IMR-90 (cell line): ENCODE data around the gene CCNC. TPM values are rescaled to one million over a fixed set of nuclear protein-coding genes. Genes with fewer than 3 reads are reported as not detected.

Experiments
- ATAC-seq: fragments of 200-7000 bp; cut with Tn5 transposase; 2 replicates; pipeline ENCODE4 v1.9.1; 2020; ENCODE audit warnings: low read depth, mild to moderate bottlenecking, moderate library complexity
- BruUV-seq: library from RNA; stranded (reverse); fragments of 400-500 nt; replicated peaks from 2 replicates; lab custom pipeline; 2021; lab: Mats Ljungman, UMichigan
- CTCF ChIA-PET: fragments of 300-600 bp; formaldehyde crosslinking; extraction: SDS; loops from one replicate; lab custom pipeline; 2021; ENCODE audit warnings: antibody characterized with exemption; lab: Yijun Ruan, JAX
- POLR2A ChIA-PET: fragments of 300-600 bp; sonication (Branson Sonifier 250); formaldehyde crosslinking; loops from one replicate; lab custom pipeline; 2022; ENCODE audit warnings: antibody characterized with exemption; ENCODE audit not compliant: unreplicated experiment; lab: Charles Lee
- DNase-seq: peaks from one replicate; pipeline ENCODE4 v3.0.0; 2013
- H2AFZ ChIP-seq: replicated peaks from 2 replicates; pipeline ENCODE3; 2013; ENCODE audit warnings: low read length, mild to moderate bottlenecking; ENCODE audit not compliant: poor library complexity
- H2AK5ac ChIP-seq: 2 replicates; pipeline ENCODE4 v1.6.1; 2013; ENCODE audit warnings: low read depth, low read length, inconsistent platforms
- H2AK9ac ChIP-seq: replicated peaks from 2 replicates; pipeline ENCODE3; 2013; ENCODE audit warnings: mild to moderate bottlenecking, low read depth, low read length, moderate library complexity; ENCODE audit not compliant: poor library complexity
- H2BK120ac ChIP-seq: 2 replicates; pipeline ENCODE4 v1.6.1; 2013; ENCODE audit warnings: low read depth, low read length, inconsistent platforms
- H2BK15ac ChIP-seq: 3 replicates; pipeline ENCODE4 v1.6.1; 2013; ENCODE audit warnings: low read depth, low read length, inconsistent platforms
- H2BK20ac ChIP-seq: 2 replicates; pipeline ENCODE4 v1.6.1; 2013; ENCODE audit warnings: low read depth, mild to moderate bottlenecking, inconsistent platforms, low read length, moderate library complexity
- H2BK5ac ChIP-seq: 2 replicates; pipeline ENCODE4 v1.6.1; 2013; ENCODE audit warnings: mild to moderate bottlenecking, low read depth, low read length, inconsistent platforms; ENCODE audit not compliant: poor library complexity, severe bottlenecking
- H3K14ac ChIP-seq: replicated peaks from 2 replicates; pipeline ENCODE4 v1.6.1; 2013; ENCODE audit warnings: low read depth, low read length, inconsistent platforms
- H3K18ac ChIP-seq: 2 replicates; pipeline ENCODE4 v1.6.1; 2013; ENCODE audit warnings: low read depth, low read length, control low read depth
- H3K23ac ChIP-seq: 2 replicates; pipeline ENCODE4 v1.6.1; 2013; ENCODE audit warnings: low read depth, low read length, inconsistent platforms
- H3K27ac ChIP-seq: 2 replicates; pipeline ENCODE4 v1.5.1; 2013; ENCODE audit warnings: mild to moderate bottlenecking, control low read depth, low read length; ENCODE audit not compliant: insufficient read depth
- H3K27me3 ChIP-seq: 2 replicates; pipeline ENCODE4 v1.6.1; 2013; ENCODE audit warnings: low read length; ENCODE audit not compliant: control insufficient read depth, insufficient read depth
- H3K36me3 ChIP-seq: 2 replicates; pipeline ENCODE4 v1.6.1; 2013; ENCODE audit warnings: low read length, mixed read lengths; ENCODE audit not compliant: control insufficient read depth, insufficient read depth
- H3K4ac ChIP-seq: 2 replicates; pipeline ENCODE4 v1.6.1; 2013; ENCODE audit warnings: low read depth, low read length, inconsistent platforms
- H3K4me1 ChIP-seq: 2 replicates; pipeline ENCODE4 v1.6.1; 2013; ENCODE audit warnings: low read length, mixed read lengths; ENCODE audit not compliant: control insufficient read depth, insufficient read depth
- H3K4me2 ChIP-seq: 2 replicates; pipeline ENCODE4 v1.6.1; 2013; ENCODE audit warnings: low read depth, mild to moderate bottlenecking, control low read depth, low read length, moderate library complexity
- H3K4me3 ChIP-seq: 2 replicates; pipeline ENCODE4 v1.5.1; 2013; ENCODE audit warnings: low read depth, mild to moderate bottlenecking, control low read depth, low read length, moderate library complexity; ENCODE audit not compliant: insufficient read depth
- H3K56ac ChIP-seq: 2 replicates; pipeline ENCODE4 v1.6.1; 2013; ENCODE audit warnings: low read length, inconsistent platforms; ENCODE audit not compliant: insufficient read depth; ENCODE audit errors: extremely low read depth
- H3K79me1 ChIP-seq, 2 experiments: 2 replicates each; pipeline ENCODE4 v1.6.1; 2013; ENCODE audit warnings: low read length in 2 of 2, inconsistent platforms in 1 of 2, low read depth in 1 of 2
- H3K9ac ChIP-seq: 2 replicates; pipeline ENCODE4 v1.6.1; 2013; ENCODE audit warnings: low read depth, low read length, control low read depth
- H3K9me1 ChIP-seq: 2 replicates; pipeline ENCODE4 v1.6.1; 2013; ENCODE audit warnings: low read length, inconsistent platforms; ENCODE audit not compliant: insufficient read depth
- H3K9me3 ChIP-seq: 2 replicates; pipeline ENCODE4 v1.6.1; 2013; ENCODE audit warnings: low read length; ENCODE audit not compliant: control insufficient read depth, insufficient read depth
- H4K20me1 ChIP-seq: 2 replicates; pipeline ENCODE4 v1.6.1; 2013; ENCODE audit warnings: low read length, inconsistent platforms; ENCODE audit not compliant: insufficient read depth
- H4K5ac ChIP-seq: 2 replicates; pipeline ENCODE4 v1.6.1; 2013; ENCODE audit warnings: mild to moderate bottlenecking, low read depth, low read length, control low read depth
- H4K8ac ChIP-seq, 2 experiments: 2 replicates each; pipeline ENCODE4 v1.6.1; 2013; ENCODE audit warnings: low read depth in 2 of 2, low read length in 2 of 2, control low read depth in 1 of 2, inconsistent platforms in 1 of 2
- H4K91ac ChIP-seq: 2 replicates; pipeline ENCODE4 v1.6.1; 2013; ENCODE audit warnings: low read depth, low read length, inconsistent platforms; ENCODE audit not compliant: insufficient read depth
- BHLHE40 ChIP-seq: fragments of 150-350 bp; IDR thresholded peaks from 2 replicates; pipeline ENCODE4 v1.6.1; 2016; ENCODE audit warnings: mild to moderate bottlenecking, low read depth, low read length
- CEBPB ChIP-seq: IDR thresholded peaks from 2 replicates; pipeline ENCODE4 v1.6.1; 2012; ENCODE audit warnings: low read depth, low read length, improper control_type of control experiment
- CHD1 ChIP-seq: IDR thresholded peaks from 2 replicates; pipeline ENCODE4 v1.6.1; 2012; ENCODE audit warnings: low read depth, low read length, improper control_type of control experiment
- MAZ ChIP-seq: IDR thresholded peaks from 2 replicates; pipeline ENCODE4 v1.6.1; 2012; ENCODE audit warnings: low read depth, mild to moderate bottlenecking, low read length, improper control_type of control experiment, moderate library complexity, borderline replicate concordance
- NFE2L2 ChIP-seq: fragments of 150-350 bp; IDR thresholded peaks from 2 replicates; pipeline ENCODE4 v1.6.1; 2016; ENCODE audit warnings: low read depth, mild to moderate bottlenecking, low read length
- POLR2A ChIP-seq: IDR thresholded peaks from 2 replicates; pipeline ENCODE4 v1.6.1; 2012; ENCODE audit warnings: mild to moderate bottlenecking, low read depth, low read length
- RAD21 ChIP-seq: IDR thresholded peaks from 2 replicates; pipeline ENCODE4 v1.6.1; 2012; ENCODE audit warnings: low read length, improper control_type of control experiment
- RCOR1 ChIP-seq: IDR thresholded peaks from 2 replicates; pipeline ENCODE4 v1.6.1; 2012; ENCODE audit warnings: mild to moderate bottlenecking, low read length, improper control_type of control experiment; ENCODE audit not compliant: insufficient replicate concordance
- RFX5 ChIP-seq: IDR thresholded peaks from 2 replicates; pipeline ENCODE4 v1.8.0; 2012; ENCODE audit warnings: low read depth, mild to moderate bottlenecking, low read length, moderate library complexity
- SMC3 ChIP-seq: fragments of 150-350 bp; IDR thresholded peaks from 2 replicates; pipeline ENCODE4 v1.6.1; 2016; ENCODE audit warnings: low read depth, mild to moderate bottlenecking, antibody characterized with exemption, low read length, moderate library complexity
- WGBS, 2 experiments: methylation state at CpG; one replicate each; pipeline versions ENCODE4 v1.1.5 to v1.1.7; 2013; ENCODE audit warnings: missing lambda C conversion rate in 2 of 2; ENCODE audit not compliant: insufficient read length in 1 of 2; ENCODE audit errors: extremely low coverage in 2 of 2; 5-methylcytosine and 5-hydroxymethylcytosine counted together
- dilution Hi-C: fragments of 300-500 bp; cut with HindIII; formaldehyde crosslinking; loops from one replicate; pipeline ENCODE4 v1.14.3; 2018; ENCODE audit warnings: low sequenced_read_pairs; ENCODE audit not compliant: unreplicated experiment
- in situ Hi-C: fragments of 300-500 bp; cut with MboI; formaldehyde crosslinking; loops from 3 replicates; pipeline ENCODE4 v1.14.3; 2019; ENCODE audit warnings: low sequenced_read_pairs, inconsistent platforms, mixed read lengths
- intact Hi-C: fragments of 100-400 bp; cut with micrococcal nuclease; formaldehyde crosslinking; loops from 2 replicates; pipeline ENCODE4 v1.10.0; 2022
- polyA plus RNA-seq, 3 experiments: library from polyadenylated mRNA; depleted of rRNA; stranded (reverse); fragments of >200 nt; gene quantifications; 2 replicates each; pipeline ENCODE4 v1.2.3, GENCODE V29; 2012; ENCODE audit warnings: low replicate concordance in 1 of 3
- total RNA-seq: library from RNA; depleted of rRNA; stranded (reverse); fragments of >200 nt; gene quantifications from 2 replicates; pipeline ENCODE4 v1.2.3, GENCODE V29; 2012
- TF ChIP-seq, protein P1 (sequence below): fragments of 150-350 bp; IDR thresholded peaks from 2 replicates; pipeline ENCODE4 v1.6.1; 2016; ENCODE audit warnings: low read depth, mild to moderate bottlenecking, low read length, moderate library complexity, borderline replicate concordance

The CCNC gene
- total and polyA plus RNA-seq, 2 of the 4 experiments (the other 2 are of a cell fraction): 30.1 to 95.7 TPM

DNA sequence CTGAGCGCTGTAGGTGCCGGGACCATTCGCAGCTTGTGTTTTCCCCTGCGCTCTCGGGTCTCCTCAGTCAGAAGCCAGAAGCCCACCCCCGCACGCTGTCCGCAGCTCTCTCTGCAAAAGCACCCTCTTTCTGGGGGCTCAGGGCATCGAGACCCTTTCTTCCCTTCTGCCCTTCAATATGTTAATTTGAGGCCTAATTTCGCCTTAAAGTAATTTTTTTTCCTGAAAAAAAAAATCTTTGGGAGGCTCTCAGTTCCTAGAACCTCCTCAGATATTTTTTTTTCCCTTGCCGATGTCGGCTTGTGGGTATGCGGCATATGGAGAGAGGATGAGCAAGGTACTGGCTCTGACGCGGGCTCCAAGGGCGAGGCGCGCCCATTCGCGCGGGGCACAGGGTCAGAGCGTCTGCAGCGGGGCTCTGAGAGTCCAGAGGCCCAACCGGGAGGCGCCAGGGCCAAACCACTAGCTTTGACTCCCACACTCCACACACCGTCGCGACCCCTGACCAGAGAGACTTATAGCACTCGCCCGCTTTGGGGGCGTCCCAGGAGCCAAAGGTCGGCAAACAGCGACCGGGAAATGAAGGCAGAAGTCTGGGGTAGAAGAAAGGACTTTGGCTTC, 39.1 kb upstream of the CCNC start (continued):
- TF ChIP-seq, protein P1, sequence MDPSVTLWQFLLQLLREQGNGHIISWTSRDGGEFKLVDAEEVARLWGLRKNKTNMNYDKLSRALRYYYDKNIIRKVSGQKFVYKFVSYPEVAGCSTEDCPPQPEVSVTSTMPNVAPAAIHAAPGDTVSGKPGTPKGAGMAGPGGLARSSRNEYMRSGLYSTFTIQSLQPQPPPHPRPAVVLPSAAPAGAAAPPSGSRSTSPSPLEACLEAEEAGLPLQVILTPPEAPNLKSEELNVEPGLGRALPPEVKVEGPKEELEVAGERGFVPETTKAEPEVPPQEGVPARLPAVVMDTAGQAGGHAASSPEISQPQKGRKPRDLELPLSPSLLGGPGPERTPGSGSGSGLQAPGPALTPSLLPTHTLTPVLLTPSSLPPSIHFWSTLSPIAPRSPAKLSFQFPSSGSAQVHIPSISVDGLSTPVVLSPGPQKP: no peak
- no peak for TF ChIP-seq NFE2L2

DNA sequence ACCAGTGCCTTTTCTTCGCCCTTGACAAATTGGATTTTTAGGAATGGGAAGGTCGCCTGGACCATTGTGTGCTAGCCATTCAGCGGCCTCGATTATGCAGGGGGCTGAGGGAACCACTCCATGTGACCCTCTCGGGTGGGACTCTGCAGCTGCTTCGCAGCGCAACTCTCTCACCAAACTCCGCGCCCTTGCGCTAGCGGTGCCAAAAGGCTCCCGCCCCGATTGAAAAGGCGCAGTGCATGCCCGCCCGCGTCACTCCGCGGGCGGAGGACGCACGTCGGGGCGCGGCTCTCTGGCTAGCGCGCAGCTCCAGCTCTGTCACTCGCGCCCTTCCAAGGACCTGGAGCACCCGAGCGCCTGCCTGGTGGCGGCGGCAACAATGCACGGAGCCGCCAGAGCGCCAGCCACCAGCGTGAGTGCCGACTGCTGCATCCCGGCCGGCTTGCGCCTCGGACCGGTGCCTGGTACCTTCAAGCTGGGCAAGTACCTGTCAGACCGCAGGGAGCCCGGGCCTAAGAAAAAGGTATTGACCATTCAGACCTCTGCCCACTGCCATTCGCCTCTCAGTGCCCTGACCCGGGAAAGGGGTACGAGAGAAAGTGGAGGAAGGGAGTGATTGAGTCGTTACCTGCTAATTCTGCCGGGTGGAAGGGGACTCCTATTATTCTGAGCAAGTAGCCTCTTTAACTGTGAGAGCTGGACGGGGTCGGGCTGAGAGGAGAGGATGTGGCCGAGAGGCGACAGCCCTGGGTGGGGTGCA, 38.4 kb upstream of the CCNC start, which contains the start of gene PRDM13:
Gene PRDM13 (plus strand): TSS at position 178 of the 760 bp plus-strand sequence. CDS start 202 bp downstream, at position 380.
- Histone ChIP-seq H3K4ac (no peak within 1 kb of the TSS), H3K9ac (no peak within 1 kb of the TSS), H2AK9ac (no peak within 1 kb of the TSS), H3K14ac (no peak within 1 kb of the TSS), H3K79me1 (no peaks in the 10 kb centered on the region), H3K27me3 (peaks cover 95% of the 10 kb centered on the region), H3K27ac (no peak within 1 kb of the TSS), H2BK20ac (no peak within 1 kb of the TSS), H4K20me1 (no peaks in the 10 kb centered on the region), H3K23ac (no peak within 1 kb of the TSS; the same call in 1 of the 2 replicates), H3K9me3 (peaks cover 11% of the 10 kb centered on the region), H2AK5ac (no peak within 1 kb of the TSS), H3K4me1 (no peaks in the 10 kb centered on the region), H4K8ac (no peak within 1 kb of the TSS), H2BK5ac (no peak within 1 kb of the TSS), H3K56ac (no peak within 1 kb of the TSS), H3K4me2 (no peak within 1 kb of the TSS), H2AFZ (peak within 1 kb of the TSS; percentile 44), H3K4me3 (no peak within 1 kb of the TSS), H3K9me1 (peaks cover 3% of the 10 kb centered on the region), H2BK120ac (no peak within 1 kb of the TSS), H3K36me3 (no peaks in the 10 kb centered on the region), H4K91ac (no peak within 1 kb of the TSS), H4K5ac (no peak within 1 kb of the TSS), H3K18ac (no peak within 1 kb of the TSS), H2BK15ac (no peak within 1 kb of the TSS)
- POLR2A ChIA-PET: no interaction called here
- dilution Hi-C loops (no loop called here), intact Hi-C loops (no loop called here), in situ Hi-C loops (no loop called here)
- BruUV-seq: no TSS peak
- ATAC-seq (no peak), DNase-seq (no peak)
- CTCF ChIA-PET: no interaction called here
- WGBS, 2 experiments: 3% methylated on average over 37 of the region's 54 CpGs; no CpG with 5 or more reads in 1 of the 2 experiments
- TF ChIP-seq RCOR1 (no peak), SMC3 (no peak), POLR2A (no peak), CEBPB (no peak), BHLHE40 (no peak), MAZ (no peak), NFE2L2 (no peak), RFX5 (no peak), CHD1 (no peak), RAD21 (no peak)
- TF ChIP-seq, protein P1: no peak
